ENCODE results near the gene GRK7. TPM values are rescaled to one million over a fixed set of nuclear protein-coding genes. Genes with fewer than 3 reads are reported as not detected.
"Not testable (repeated sequence)": the region's sequence is repeated elsewhere in the genome, so short reads cannot be mapped to it uniquely, and the experiment has no call there.

The GRK7 gene
- total RNA-seq, 1 donor, result not detected

- peak; percentile 45 for DNase-seq (ENCODE audit: low read depth)
- TF ChIP-seq CTCF (IDR thresholded peaks at IDR 0.05; ENCODE audit: insufficient read depth, low read length), result no peak
These were observed 33.9 kb downstream of the GRK7 start for GRCh38 chr3:141796889-141797781.

GRCh38 chr3:141797819-141798447 is 34.7 kb downstream of the GRK7 start:
- TF ChIP-seq CTCF (IDR thresholded peaks at IDR 0.05; ENCODE audit: insufficient read depth, low read length), result no peak
- no peak for DNase-seq (ENCODE audit: low read depth)
- peak overlapping the region; percentile 31 for H3K4me3 ChIP-seq (ENCODE audit: low read depth, low read length)

More at GRCh38 chr3:141796889-141797781, 33.9 kb downstream of the GRK7 start:
- peak overlapping the region; percentile 31 for H3K4me3 ChIP-seq (ENCODE audit: low read depth, low read length)

GRCh38 chr3:141798448-141798845 is 35.2 kb downstream of the GRK7 start:
- peak; percentile 38 for DNase-seq (ENCODE audit: low read depth)
- TF ChIP-seq CTCF (IDR thresholded peaks at IDR 0.05; ENCODE audit: insufficient read depth, low read length), result no peak
- H3K4me3 ChIP-seq (ENCODE audit: low read depth, low read length), result no peak overlapping the region

GRCh38 chr3:141802316-141803077 is 39.3 kb downstream of the GRK7 start:
- no peak for DNase-seq (ENCODE audit: low read depth)
- no peak overlapping the region for H3K4me3 ChIP-seq (ENCODE audit: low read depth, low read length)
- no peak for TF ChIP-seq CTCF (IDR thresholded peaks at IDR 0.05; ENCODE audit: insufficient read depth, low read length)

GRCh38 chr3:141803538-141803937 is 40.3 kb downstream of the GRK7 start:
- DNase-seq (ENCODE audit: low read depth); H3K4me3 ChIP-seq (ENCODE audit: low read depth, low read length): not testable (repeated sequence)

GRCh38 chr3:141804447-141804777 is 41.2 kb downstream of the GRK7 start:
- DNase-seq (ENCODE audit: low read depth), result no peak
- no peak overlapping the region for H3K4me3 ChIP-seq (ENCODE audit: low read depth, low read length)
- no peak for TF ChIP-seq CTCF (IDR thresholded peaks at IDR 0.05; ENCODE audit: insufficient read depth, low read length)

All from fibroblast of the aortic adventitia (primary cell).